Lower leg skin (tissue), 3 donors: ENCODE measurements around the gene ETS1.

Experiments
- CTCF ChIP-seq, 3 donors: fragments of 450-650 bp; IDR thresholded peaks; one replicate each; pipeline ENCODE4 v1.5.1; 2016; ENCODE audit warnings: antibody characterized with exemption in 3 of 3, mild to moderate bottlenecking in 3 of 3, moderate library complexity in 2 of 3
- POLR2A ChIP-seq, 2 donors: fragments of 450-650 bp; IDR thresholded peaks; one replicate each; pipeline ENCODE4 v1.6.1; 2016 to 2017; ENCODE audit warnings: antibody characterized with exemption in 2 of 2, mild to moderate bottlenecking in 1 of 2, moderate library complexity in 1 of 2

GRCh38 chr11:128634395-128634794, 47.0 kb upstream of the ETS1 start:
- TF ChIP-seq CTCF (IDR thresholded peaks at IDR 0.05) = no peak
- no peak for TF ChIP-seq POLR2A (IDR thresholded peaks at IDR 0.05)
